Left ventricle myocardium inferior (tissue), 1 donor: ENCODE measurements around the gene ANKRD13D. TPM values are rescaled to one million over a fixed set of nuclear protein-coding genes. Genes with fewer than 3 reads are reported as not detected.

ENCODE experiments used
- DNase-seq: peaks from one replicate; pipeline ENCODE4 v3.0.0-alpha.2; 2020
- H3K27ac ChIP-seq: fragments of 200-600 bp; replicated peaks from 2 replicates; pipeline ENCODE4 v1.8.0; 2021
- H3K27me3 ChIP-seq: fragments of 200-600 bp; 2 replicates; pipeline ENCODE4 v1.8.0; 2021; ENCODE audit warnings: low read depth
- H3K36me3 ChIP-seq: fragments of 200-600 bp; 2 replicates; pipeline ENCODE4 v1.8.0; 2021
- H3K4me1 ChIP-seq: fragments of 200-600 bp; 2 replicates; pipeline ENCODE4 v1.8.0; 2021
- H3K4me3 ChIP-seq: fragments of 200-600 bp; 2 replicates; pipeline ENCODE4 v1.8.0; 2021; ENCODE audit warnings: mild to moderate bottlenecking, moderate library complexity
- H3K9me3 ChIP-seq: fragments of 200-600 bp; replicated peaks from 2 replicates; pipeline ENCODE4 v1.8.0; 2021
- CTCF ChIP-seq: fragments of 200-600 bp; IDR thresholded peaks from 2 replicates; pipeline ENCODE4 v1.8.0; 2021; ENCODE audit warnings: antibody characterized with exemption, mild to moderate bottlenecking, borderline replicate concordance
- intact Hi-C: fragments of 100-400 bp; cut with micrococcal nuclease; formaldehyde crosslinking; loops from one replicate; pipeline ENCODE4 v1.11.0; 2022
- total RNA-seq: library from RNA; stranded (reverse); fragmentation: NEBNext Ultra II Directional; extraction: Animal tissue kit (Norgen Biotek cat#: 25700); gene quantifications from one replicate; pipeline ENCODE4 v1.2.1, GENCODE V29; 2021
- donor health status: DM: no; HTN: yes; CAD: no; lungs with severe emphysema.

ANKRD13D gene
- total RNA-seq, 1 donor from 2014 or later = 11.8 TPM

GRCh38 chr11:67307545-67308001, 18.5 kb downstream of the ANKRD13D start:
- H3K36me3 ChIP-seq = peaks cover 15% of the 10 kb centered on the region
- no peaks in the 10 kb centered on the region for H3K9me3 ChIP-seq
- H3K27ac ChIP-seq = no peak overlapping the region
- peaks cover 24% of the 10 kb centered on the region for H3K4me1 ChIP-seq
- no peak overlapping the region for H3K4me3 ChIP-seq
- intact Hi-C loops = no loop called here
- no peaks in the 10 kb centered on the region for H3K27me3 ChIP-seq
- DNase-seq = no peak
- TF ChIP-seq CTCF = no peak

- Histone ChIP-seq H3K4me1 (peaks cover 17% of the 10 kb centered on the region), H3K9me3 (no peaks in the 10 kb centered on the region), H3K36me3 (peaks cover 15% of the 10 kb centered on the region), H3K4me3 (no peak overlapping the region), H3K27ac (no peak overlapping the region), H3K27me3 (no peaks in the 10 kb centered on the region)
- TF ChIP-seq CTCF = no peak
- intact Hi-C loops = no loop called here
- DNase-seq = no peak
Observed at GRCh38 chr11:67308031-67308866, 19.1 kb downstream of the ANKRD13D start.

GRCh38 chr11:67309166-67309565, 20.1 kb downstream of the ANKRD13D start:
- Histone ChIP-seq H3K36me3 (peaks cover 15% of the 10 kb centered on the region), H3K4me1 (peaks cover 8% of the 10 kb centered on the region), H3K4me3 (no peak overlapping the region), H3K9me3 (no peaks in the 10 kb centered on the region), H3K27ac (no peak overlapping the region), H3K27me3 (no peaks in the 10 kb centered on the region)
- TF ChIP-seq CTCF = no peak
- DNase-seq = no peak
- intact Hi-C loops = no loop called here

GRCh38 chr11:67309661-67310061, 20.6 kb downstream of the ANKRD13D start:
- H3K27me3 ChIP-seq = no peaks in the 10 kb centered on the region
- no peak for TF ChIP-seq CTCF
- no peak overlapping the region for H3K4me3 ChIP-seq
- DNase-seq = no peak
- no peaks in the 10 kb centered on the region for H3K9me3 ChIP-seq
- H3K27ac ChIP-seq = no peak overlapping the region
- intact Hi-C loops = no loop called here
- peaks cover 15% of the 10 kb centered on the region for H3K36me3 ChIP-seq
- peaks cover 3% of the 10 kb centered on the region for H3K4me1 ChIP-seq

GRCh38 chr11:67310246-67311050, 21.3 kb downstream of the ANKRD13D start:
- intact Hi-C loops = no loop called here
- no peaks in the 10 kb centered on the region for H3K4me1 ChIP-seq
- no peak overlapping the region for H3K27ac ChIP-seq
- H3K36me3 ChIP-seq = peaks cover 15% of the 10 kb centered on the region
- DNase-seq = no peak
- no peaks in the 10 kb centered on the region for H3K9me3 ChIP-seq
- no peak overlapping the region for H3K4me3 ChIP-seq
- H3K27me3 ChIP-seq = no peaks in the 10 kb centered on the region
- no peak for TF ChIP-seq CTCF
